ENCODE data around the gene PAK4. TPM values are rescaled to one million over a fixed set of nuclear protein-coding genes. Genes with fewer than 3 reads are reported as not detected.

PAK4 gene
- total and polyA plus RNA-seq, 2 of the 8 experiments (the other 6 are each of a cell fraction or from before 2014, with no cell fraction given) = 50.7 to 64.4 TPM

DNA sequence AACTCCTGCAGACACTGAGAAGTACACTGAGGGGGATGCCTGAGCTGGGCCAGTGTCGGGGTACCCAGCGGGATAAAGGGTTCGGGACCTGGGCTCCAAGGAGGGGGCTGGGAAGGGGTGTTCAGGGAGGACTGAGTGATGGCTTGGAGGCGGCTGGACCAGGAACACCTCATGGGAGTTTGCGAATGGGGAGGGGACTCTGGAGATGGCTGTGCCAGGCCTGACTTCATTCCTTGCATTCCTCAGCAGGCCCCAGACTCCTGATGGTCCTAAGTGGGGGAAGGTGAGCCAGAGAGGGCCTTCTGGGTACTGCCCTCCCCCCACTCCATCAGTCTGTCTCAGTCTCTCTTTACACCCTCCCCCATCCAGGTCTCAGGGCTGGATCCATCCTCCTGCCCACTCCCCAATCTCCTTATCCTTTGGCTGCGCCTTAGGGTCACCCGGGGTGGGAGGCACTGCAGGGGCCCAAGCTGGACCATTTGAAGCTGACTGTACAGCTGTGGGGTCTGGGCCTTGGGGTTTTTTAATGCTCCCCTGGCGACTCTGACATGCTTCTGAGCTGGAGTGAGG lies 13.8 kb downstream of the PAK4 start (continued):
- TF ChIP-seq RNF2 (IDR thresholded peaks at IDR 0.05; ENCODE audit: borderline replicate concordance, low read depth, low read length, missing control alignments, poor library complexity, severe bottlenecking) = no peak
- TF ChIP-seq ZNF274 (IDR thresholded peaks at IDR 0.05; ENCODE audit: borderline replicate concordance, extremely low read depth, low read length) = no peak
- TF ChIP-seq FOSL1 (IDR thresholded peaks at IDR 0.05; ENCODE audit: insufficient read depth, low read depth, low read length) = no peak
- peak; percentile 19 for TF ChIP-seq CTBP2 (IDR thresholded peaks at IDR 0.05; ENCODE audit: borderline replicate concordance, insufficient read depth, insufficient read length, low read length)
- TF ChIP-seq SIRT6 (IDR thresholded peaks at IDR 0.05; ENCODE audit: low read length) = no peak
- TF ChIP-seq KDM4A (IDR thresholded peaks at IDR 0.05; ENCODE audit: low read depth, low read length, severe bottlenecking) = no peak
- no peak for TF ChIP-seq MAFK (IDR thresholded peaks at IDR 0.05; ENCODE audit: low read depth, low read length)
- TF ChIP-seq SP4 (IDR thresholded peaks at IDR 0.05; ENCODE audit: low read length) = no peak
- no peak for TF ChIP-seq BRCA1 (IDR thresholded peaks at IDR 0.05; ENCODE audit: low read depth, low read length)
- TF ChIP-seq GABPA (IDR thresholded peaks at IDR 0.05; ENCODE audit: borderline replicate concordance, insufficient read depth, low read length) = no peak
- TF ChIP-seq JUN (IDR thresholded peaks at IDR 0.05; ENCODE audit: low read depth, low read length) = no peak
- TF ChIP-seq E2F6 (IDR thresholded peaks at IDR 0.05) = no peak
- no peak for TF ChIP-seq EGR1 (IDR thresholded peaks at IDR 0.05; ENCODE audit: borderline replicate concordance, low read depth, low read length)
- no peak for TF ChIP-seq POLR2AphosphoS5 (IDR thresholded peaks at IDR 0.05; ENCODE audit: low read depth, low read length)
- peak; percentile 95 for TF ChIP-seq TEAD4 (IDR thresholded peaks at IDR 0.05; ENCODE audit: low read depth, low read length)
- TF ChIP-seq MAX (IDR thresholded peaks at IDR 0.05) = no peak
- TF ChIP-seq SUZ12 (IDR thresholded peaks at IDR 0.05; ENCODE audit: low read length) = no peak
- no peak; a peak in 1 of 4 replicates for TF ChIP-seq RAD21 (IDR thresholded peaks at IDR 0.05 in 1 of 2, conservative IDR thresholded peaks at IDR 0.05 in 1 of 2; ENCODE audit: low read depth in 2 of 2, low read length in 2 of 2)
- TF ChIP-seq, protein P1, sequence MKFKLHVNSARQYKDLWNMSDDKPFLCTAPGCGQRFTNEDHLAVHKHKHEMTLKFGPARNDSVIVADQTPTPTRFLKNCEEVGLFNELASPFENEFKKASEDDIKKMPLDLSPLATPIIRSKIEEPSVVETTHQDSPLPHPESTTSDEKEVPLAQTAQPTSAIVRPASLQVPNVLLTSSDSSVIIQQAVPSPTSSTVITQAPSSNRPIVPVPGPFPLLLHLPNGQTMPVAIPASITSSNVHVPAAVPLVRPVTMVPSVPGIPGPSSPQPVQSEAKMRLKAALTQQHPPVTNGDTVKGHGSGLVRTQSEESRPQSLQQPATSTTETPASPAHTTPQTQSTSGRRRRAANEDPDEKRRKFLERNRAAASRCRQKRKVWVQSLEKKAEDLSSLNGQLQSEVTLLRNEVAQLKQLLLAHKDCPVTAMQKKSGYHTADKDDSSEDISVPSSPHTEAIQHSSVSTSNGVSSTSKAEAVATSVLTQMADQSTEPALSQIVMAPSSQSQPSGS (IDR thresholded peaks at IDR 0.05; ENCODE audit: low read length) = no peak
- no peak for TF ChIP-seq JUND (IDR thresholded peaks at IDR 0.05; ENCODE audit: low read length)
